ENCODE results near the gene HACD3. TPM values are rescaled to one million over a fixed set of nuclear protein-coding genes. Genes with fewer than 3 reads are reported as not detected.

HACD3 gene
- total RNA-seq (1 to 10 TPM; 5.0 to 8.7 (median 6.1) TPM), polyA plus RNA-seq (1 to 10 TPM; 3.7 to 8.8 (median 8.8) TPM)
- long read RNA-seq, donor 1, transcript HACD3-201 (11 exons, 3,228 nt), result major isoform, 12 of 14 reads
- long read RNA-seq, donor 1, partial matches to known transcripts, result 1 of 14 reads
- long read RNA-seq, donor 1, other reads (novel, unspliced or antisense), result 1 of 14 reads
- long read RNA-seq, donor 2, transcript HACD3-201 (11 exons, 3,228 nt), result major isoform, 9 of 13 reads
- long read RNA-seq, donor 2, partial matches to known transcripts, result 0 of 13 reads
- long read RNA-seq, donor 2, other reads (novel, unspliced or antisense), result 4 of 13 reads

- Histone ChIP-seq H3K27me3 (ENCODE audit: insufficient read depth in 3 of 3, low read length in 2 of 3) (no peaks in the 10 kb centered on the region), H3K36me3 (ENCODE audit: insufficient read depth in 1 of 2, low read depth in 1 of 2) (peaks cover 2 to 3% of the 10 kb centered on the region in 2 donors), H3K27ac (peak within 1 kb of the TSS; percentile 85), H3K4me1 (peaks cover 22% of the 10 kb centered on the region), H3K4me3 (peak within 1 kb of the TSS; percentile 81), H3K9me3 (no peaks in the 10 kb centered on the region)
- peak; percentile 97 to 98 (median 98) for ATAC-seq
- TF ChIP-seq CTCF (IDR thresholded peaks at IDR 0.05), result no peak
- DNase-seq, result peak; percentile 91 to 93
- WGBS, 3 donors, result 0 to 1% (median 0%) methylated on average over 74 to 88 of the region's 88 CpGs
- intact Hi-C loops (cut with DNase I), result loop anchor here in 1 of 2 donors (5.0 kb wide), 1 partner anchor 128 kb away; no protein-coding TSS in a partner anchor
Observed at GRCh38 chr15:65530318-65531111, at the start of gene HACD3. Gene HACD3, plus strand, starts transcription at chr15:65530463. Its CDS starts 169 bp downstream, at chr15:65530632.

DNA sequence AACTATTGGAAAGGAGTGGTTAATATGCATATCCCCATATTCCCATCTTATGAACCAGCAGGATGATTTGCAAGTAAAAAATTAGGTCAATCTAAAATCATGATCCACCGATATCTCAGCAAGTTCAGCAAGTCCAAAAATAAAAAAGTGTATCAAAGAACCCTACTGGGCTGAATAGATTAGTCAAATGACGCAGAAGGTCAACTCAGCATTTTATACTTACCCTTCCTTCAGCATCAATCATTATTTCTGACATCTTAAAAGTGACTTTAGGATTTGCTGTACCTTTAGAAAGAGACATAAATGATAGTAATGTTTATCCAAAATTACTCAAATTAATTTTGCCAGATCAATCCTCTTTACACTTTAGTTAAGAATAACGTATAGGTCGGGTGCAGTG, 45.4 kb upstream of the HACD3 start:
- intact Hi-C loops (cut with DNase I), result no loop called here
- Histone ChIP-seq H3K4me1 (no peaks in the 10 kb centered on the region), H3K27ac (no peak overlapping the region), H3K9me3 (no peaks in the 10 kb centered on the region), H3K36me3 (ENCODE audit: insufficient read depth in 1 of 2, low read depth in 1 of 2) (peaks cover 0 to 96% of the 10 kb centered on the region in 2 donors), H3K27me3 (ENCODE audit: insufficient read depth in 3 of 3, low read length in 2 of 3) (no peaks in the 10 kb centered on the region), H3K4me3 (no peak overlapping the region)
- no peak for TF ChIP-seq CTCF (IDR thresholded peaks at IDR 0.05)
- ATAC-seq (no peak), DNase-seq (no peak)
- 80 to 97% (median 84%) methylated on average over 4 of the region's 4 CpGs for WGBS, 3 donors

GRCh38 chr15:65494076-65494475, 36.2 kb upstream of the HACD3 start:
- 83 to 91% (median 86%) methylated on average over 4 of the region's 4 CpGs for WGBS, 3 donors
- no peak for TF ChIP-seq CTCF (IDR thresholded peaks at IDR 0.05)
- intact Hi-C loops (cut with DNase I), result no loop called here
- DNase-seq, result no peak
- ATAC-seq, result no peak
- Histone ChIP-seq H3K36me3 (ENCODE audit: insufficient read depth in 1 of 2, low read depth in 1 of 2) (peaks cover 3 to 90% of the 10 kb centered on the region in 2 donors), H3K9me3 (no peaks in the 10 kb centered on the region), H3K27me3 (ENCODE audit: insufficient read depth in 3 of 3, low read length in 2 of 3) (no peaks in the 10 kb centered on the region), H3K27ac (no peak overlapping the region), H3K4me1 (no peaks in the 10 kb centered on the region), H3K4me3 (no peak overlapping the region)

DNA sequence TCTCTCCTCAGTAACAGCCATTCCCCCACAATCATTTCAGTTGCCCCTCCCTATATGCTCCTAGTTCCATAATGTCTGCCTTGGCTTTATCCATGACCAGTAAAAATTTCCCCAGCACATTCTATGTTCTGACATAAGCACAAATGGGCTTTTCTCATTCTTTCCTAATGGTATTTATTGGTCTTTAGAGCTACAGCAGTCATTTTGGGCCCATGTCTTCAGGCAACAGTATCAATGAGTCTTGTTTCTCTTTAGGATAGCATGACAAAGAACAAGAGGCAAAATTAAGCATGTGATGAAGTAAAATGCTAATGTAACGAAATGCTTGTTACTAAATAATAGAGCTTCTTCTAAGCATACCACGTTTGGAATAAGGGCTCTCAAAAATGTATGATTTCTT, 20.9 kb upstream of the HACD3 start:
- H3K27ac ChIP-seq, result no peak overlapping the region
- H3K27me3 ChIP-seq (ENCODE audit: insufficient read depth in 3 of 3, low read length in 2 of 3), result no peaks in the 10 kb centered on the region
- H3K36me3 ChIP-seq (ENCODE audit: insufficient read depth in 1 of 2, low read depth in 1 of 2), result peaks cover 0 to 72% of the 10 kb centered on the region in 2 donors
- intact Hi-C loops (cut with DNase I), result no loop called here
- WGBS, 3 donors, result 87 to 90% (median 89%) methylated on average over 2 of the region's 2 CpGs
- H3K9me3 ChIP-seq, result no peaks in the 10 kb centered on the region
- ATAC-seq (no peak), DNase-seq (no peak)
- H3K4me3 ChIP-seq, result no peak overlapping the region
- peaks cover 31% of the 10 kb centered on the region for H3K4me1 ChIP-seq
- TF ChIP-seq CTCF (IDR thresholded peaks at IDR 0.05), result no peak

All from psoas muscle (tissue), 8 donors.